HL-60/S4 treated with phorbol 12-myristate 13-acetate at 8.2 ng/mL for 4 days and 3 days (cell line): ENCODE results near the gene EIF3M.
"Not testable (repeated sequence)": the region's sequence is repeated elsewhere in the genome, so short reads cannot be mapped to it uniquely, and the experiment has no call there.

ENCODE experiments used
- in situ Hi-C: fragments of 300-500 bp; cut with MboI; formaldehyde crosslinking; loops from 2 replicates; pipeline ENCODE4 v1.15.0; 2022; ENCODE audit warnings: low sequenced_read_pairs

EIF3M gene

GRCh38 chr11:32594272-32594671 lies 10.6 kb downstream of the EIF3M start:
- in situ Hi-C loops: no loop called here

GRCh38 chr11:32596114-32596513 lies 12.5 kb downstream of the EIF3M start:
- in situ Hi-C loops: not testable (repeated sequence)

- in situ Hi-C loops: no loop called here
Measured at GRCh38 chr11:32597921-32598320, 14.3 kb downstream of the EIF3M start.

- in situ Hi-C loops: no loop called here
Measured at GRCh38 chr11:32602657-32603415, 19.2 kb downstream of the EIF3M start.

GRCh38 chr11:32606220-32606619 lies 22.6 kb downstream of the EIF3M start:
- in situ Hi-C loops: no loop called here

GRCh38 chr11:32608826-32609225 lies 25.2 kb downstream of the EIF3M start:
- in situ Hi-C loops: not testable (repeated sequence)

DNA sequence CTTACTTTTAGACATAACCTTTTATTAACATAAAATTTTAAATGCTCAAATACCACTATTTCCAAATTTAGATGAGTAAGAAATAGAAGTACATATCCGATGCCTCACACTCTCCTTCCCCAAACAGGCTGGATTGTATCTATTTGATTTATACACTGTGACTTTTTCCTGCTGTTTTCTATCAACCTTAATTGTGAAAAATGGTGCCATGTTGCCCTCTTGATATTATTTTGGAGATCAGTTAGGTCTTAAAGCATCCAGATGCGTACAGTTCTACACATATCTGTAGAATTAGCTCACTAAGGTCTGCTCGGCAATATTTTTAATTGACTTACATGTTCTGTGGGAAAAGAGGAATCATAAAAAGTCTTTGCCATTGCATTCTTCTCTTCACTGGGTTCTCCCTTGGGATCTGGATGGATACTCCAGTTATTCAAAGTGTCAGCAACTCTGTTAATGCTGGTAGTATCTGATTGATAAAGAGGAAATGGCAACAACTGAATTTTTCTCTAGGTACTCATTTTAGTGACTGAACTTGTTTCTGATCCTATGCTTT lies 27.2 kb downstream of the EIF3M start:
- in situ Hi-C loops: no loop called here

DNA sequence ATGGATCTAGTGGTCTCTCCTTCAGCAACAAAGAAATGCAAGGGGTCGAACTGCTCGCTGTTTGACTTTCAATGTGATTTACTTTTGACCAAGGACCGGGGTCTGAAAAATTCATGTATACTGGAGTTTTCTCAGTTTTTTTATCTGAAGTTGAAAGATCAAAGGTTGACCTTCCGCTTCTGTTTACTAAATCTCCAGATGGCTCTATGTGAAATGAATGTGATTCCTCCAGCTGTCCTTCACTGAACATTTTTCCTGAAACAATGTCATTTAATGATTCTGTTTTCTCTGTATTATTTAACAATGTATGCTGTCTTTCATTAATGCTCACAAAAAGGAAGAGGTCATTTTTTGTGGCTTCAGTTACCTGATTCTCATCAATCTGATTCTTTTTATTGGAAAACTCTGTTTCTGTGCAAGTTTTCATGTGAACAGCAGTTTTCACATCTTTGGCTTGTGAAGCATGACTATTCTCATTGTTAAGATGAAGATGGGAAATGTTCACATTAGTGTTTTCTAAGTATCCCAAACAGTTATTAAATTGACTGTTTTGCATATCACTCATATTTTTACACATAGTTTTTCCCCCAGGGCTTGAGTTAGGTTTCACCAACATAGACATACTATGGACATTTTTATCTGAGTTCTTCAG lies 30.0 kb downstream of the EIF3M start:
- in situ Hi-C loops: no loop called here

GRCh38 chr11:32615422-32615821 lies 31.8 kb downstream of the EIF3M start:
- in situ Hi-C loops: no loop called here

- in situ Hi-C loops: no loop called here
Measured at GRCh38 chr11:32616903-32617302, 33.3 kb downstream of the EIF3M start.

DNA sequence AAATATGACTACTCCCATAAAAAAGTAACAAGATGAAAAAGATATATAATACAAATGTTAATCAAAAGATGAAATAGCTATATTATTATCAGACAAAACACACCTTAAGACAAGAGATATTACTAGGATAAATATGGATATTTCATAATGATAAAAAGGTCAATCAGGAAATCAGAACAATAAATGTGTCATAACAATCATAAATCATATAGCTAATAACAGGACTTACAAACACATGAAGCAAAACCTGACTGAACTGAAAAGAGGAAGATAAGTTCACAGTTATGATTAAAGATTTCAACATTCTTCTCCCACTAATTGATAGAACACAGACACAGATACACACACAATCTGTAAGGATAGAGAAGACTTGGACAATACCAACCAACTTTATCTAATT lies 47.2 kb downstream of the EIF3M start:
- in situ Hi-C loops: no loop called here

DNA sequence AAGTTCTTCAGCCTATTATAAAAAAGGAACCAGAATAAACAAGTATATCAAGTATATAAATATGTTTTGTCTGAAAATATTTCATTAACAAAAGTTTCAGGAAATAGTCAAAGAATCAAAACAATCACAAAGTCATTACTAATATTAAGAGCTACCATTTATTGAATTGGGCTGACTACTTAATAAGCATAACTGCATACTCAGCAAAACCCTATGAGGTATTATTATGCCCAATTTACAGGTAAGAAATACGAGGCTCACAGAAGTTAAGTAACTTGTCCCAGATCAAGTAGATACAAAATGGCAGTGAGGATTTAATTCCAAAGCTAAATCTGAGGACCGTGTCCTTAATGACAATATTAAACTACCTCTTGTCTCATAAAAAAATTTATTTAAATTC lies 52.2 kb downstream of the EIF3M start:
- in situ Hi-C loops: no loop called here

- in situ Hi-C loops: no loop called here
Measured at GRCh38 chr11:32641361-32641760, 57.7 kb downstream of the EIF3M start.

DNA sequence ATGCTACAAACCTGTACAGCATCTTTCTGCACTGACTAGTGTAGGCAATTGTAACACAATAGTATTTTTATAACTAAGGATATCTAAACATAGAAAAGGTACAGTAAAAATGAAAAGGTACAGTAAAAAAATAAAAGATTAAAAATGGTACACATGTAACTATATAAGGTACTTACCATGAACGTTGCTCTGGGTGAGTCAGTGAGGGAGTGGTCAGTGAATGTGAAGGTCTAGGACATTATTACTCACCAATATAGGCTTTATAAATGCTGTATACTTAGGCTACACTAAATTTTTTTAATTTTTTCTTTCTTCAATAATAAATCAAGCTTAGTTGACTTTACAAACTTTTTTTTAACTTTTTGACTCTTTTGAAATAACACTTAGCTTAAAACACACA lies 59.9 kb downstream of the EIF3M start:
- in situ Hi-C loops: no loop called here
